Panc1 (cell line): ENCODE data around the gene RFX6. TPM values are rescaled to one million over a fixed set of nuclear protein-coding genes. Genes with fewer than 3 reads are reported as not detected.

Source experiments
- ATAC-seq: fragments of 200-7000 bp; cut with Tn5 transposase; 2 replicates; pipeline ENCODE4 v1.9.1; 2020; ENCODE audit warnings: mild to moderate bottlenecking, moderate library complexity
- BruUV-seq: library from RNA; stranded (reverse); fragments of 400-500 nt; replicated peaks from 2 replicates; lab custom pipeline; 2021; lab: Mats Ljungman, UMichigan
- CTCF ChIA-PET: fragments of 300-600 bp; sonication (Branson Sonifier 250); formaldehyde crosslinking; loops from one replicate; lab custom pipeline; 2022; ENCODE audit warnings: antibody characterized with exemption; lab: Charles Lee
- POLR2A ChIA-PET: fragments of 300-600 bp; sonication (Branson Sonifier 250); formaldehyde crosslinking; loops from one replicate; lab custom pipeline; 2022; ENCODE audit warnings: antibody characterized with exemption; lab: Charles Lee
- DNase-seq: peaks from one replicate; pipeline ENCODE4 v3.0.0-alpha.2; 2010; ENCODE audit warnings: low read depth, low spot score
- H3K27ac ChIP-seq: 2 replicates; pipeline ENCODE4 v1.5.1; 2011; ENCODE audit warnings: mild to moderate bottlenecking, low read length, inconsistent platforms
- H3K27me3 ChIP-seq: fragments of 200-500 bp; sonication (Bioruptor generic); 2 replicates; pipeline ENCODE4 v1.6.0; 2014; ENCODE audit warnings: low read length, inconsistent platforms; ENCODE audit not compliant: control insufficient read depth, insufficient read depth
- H3K36me3 ChIP-seq: fragments of 200-500 bp; sonication (Bioruptor generic); 2 replicates; pipeline ENCODE4 v1.5.1; 2014; ENCODE audit warnings: inconsistent platforms, mild to moderate bottlenecking, low read length, moderate library complexity; ENCODE audit not compliant: control insufficient read depth, insufficient read depth
- H3K4me1 ChIP-seq: 2 replicates; pipeline ENCODE4 v1.5.1; 2011; ENCODE audit warnings: inconsistent platforms, mild to moderate bottlenecking, low read length, moderate library complexity; ENCODE audit not compliant: control insufficient read depth, insufficient read depth
- H3K4me3 ChIP-seq, 2 experiments: 2 replicates each; pipeline ENCODE4 v1.5.1; 2011 to 2012; ENCODE audit warnings: low read depth in 2 of 2, low read length in 2 of 2, mild to moderate bottlenecking in 2 of 2, inconsistent platforms in 1 of 2, moderate library complexity in 1 of 2
- H3K9me3 ChIP-seq: fragments of 200-500 bp; sonication (Bioruptor generic); 2 replicates; pipeline ENCODE4 v1.5.1; 2014; ENCODE audit warnings: low read depth, mild to moderate bottlenecking, inconsistent platforms, low read length, moderate library complexity; ENCODE audit not compliant: control insufficient read depth, insufficient read depth
- CTCF ChIP-seq: fragments of 450-650 bp; IDR thresholded peaks from 2 replicates; pipeline ENCODE4 v1.5.1; 2017; ENCODE audit warnings: mild to moderate bottlenecking
- POLR2AphosphoS5 ChIP-seq: IDR thresholded peaks from 2 replicates; pipeline ENCODE4 v1.6.1; 2012; ENCODE audit warnings: mild to moderate bottlenecking, low read depth, low read length, moderate library complexity
- SIN3A ChIP-seq: IDR thresholded peaks from 2 replicates; pipeline ENCODE4 v1.6.1; 2012; ENCODE audit warnings: low read depth, mild to moderate bottlenecking, low read length, moderate library complexity, borderline replicate concordance; ENCODE audit not compliant: insufficient read depth
- TCF7L2 ChIP-seq: IDR thresholded peaks from 2 replicates; pipeline ENCODE4 v1.6.1; 2011; ENCODE audit warnings: mild to moderate bottlenecking, low read depth, low read length, inconsistent platforms
- in situ Hi-C: cut with HindIII; loops from 2 replicates; pipeline ENCODE4 v1.10.0; 2016; ENCODE audit warnings: low sequenced_read_pairs, low pct_unique_long_range_greater_than_20kb
- intact Hi-C: fragments of 100-400 bp; cut with micrococcal nuclease; formaldehyde crosslinking; loops from one replicate; pipeline ENCODE4 v1.10.0; 2022; ENCODE audit not compliant: unreplicated experiment
- total RNA-seq: library from RNA; stranded (reverse); gene quantifications from one replicate; pipeline ENCODE4 v1.2.1, GENCODE V29; 2021; ENCODE audit not compliant: unreplicated experiment
- TF ChIP-seq, protein P1 (sequence below), 2 experiments: IDR thresholded peaks; 2 replicates each; pipeline ENCODE4 v1.6.1; 2011 to 2012; ENCODE audit warnings: low read depth in 2 of 2, control low read depth in 1 of 2, low read length in 1 of 2, mild to moderate bottlenecking in 1 of 2, moderate library complexity in 1 of 2; ENCODE audit not compliant: insufficient read depth in 1 of 2

The RFX6 gene
- total RNA-seq, 1 experiment from 2014 or later: not detected

GRCh38 chr6:116932496-116932895 lies 55.5 kb downstream of the RFX6 start:
- no peak overlapping the region for H3K4me3 ChIP-seq
- no peaks in the 10 kb centered on the region for H3K36me3 ChIP-seq
- BruUV-seq: no TSS peak
- H3K4me1 ChIP-seq: no peaks in the 10 kb centered on the region
- ChIA-PET POLR2A (no interaction called here), CTCF (no interaction called here)
- no peak for ATAC-seq
- intact Hi-C loops: no loop called here
- TF ChIP-seq TCF7L2 (no peak), CTCF (no peak), POLR2AphosphoS5 (no peak), SIN3A (no peak)
- TF ChIP-seq, protein P1, sequence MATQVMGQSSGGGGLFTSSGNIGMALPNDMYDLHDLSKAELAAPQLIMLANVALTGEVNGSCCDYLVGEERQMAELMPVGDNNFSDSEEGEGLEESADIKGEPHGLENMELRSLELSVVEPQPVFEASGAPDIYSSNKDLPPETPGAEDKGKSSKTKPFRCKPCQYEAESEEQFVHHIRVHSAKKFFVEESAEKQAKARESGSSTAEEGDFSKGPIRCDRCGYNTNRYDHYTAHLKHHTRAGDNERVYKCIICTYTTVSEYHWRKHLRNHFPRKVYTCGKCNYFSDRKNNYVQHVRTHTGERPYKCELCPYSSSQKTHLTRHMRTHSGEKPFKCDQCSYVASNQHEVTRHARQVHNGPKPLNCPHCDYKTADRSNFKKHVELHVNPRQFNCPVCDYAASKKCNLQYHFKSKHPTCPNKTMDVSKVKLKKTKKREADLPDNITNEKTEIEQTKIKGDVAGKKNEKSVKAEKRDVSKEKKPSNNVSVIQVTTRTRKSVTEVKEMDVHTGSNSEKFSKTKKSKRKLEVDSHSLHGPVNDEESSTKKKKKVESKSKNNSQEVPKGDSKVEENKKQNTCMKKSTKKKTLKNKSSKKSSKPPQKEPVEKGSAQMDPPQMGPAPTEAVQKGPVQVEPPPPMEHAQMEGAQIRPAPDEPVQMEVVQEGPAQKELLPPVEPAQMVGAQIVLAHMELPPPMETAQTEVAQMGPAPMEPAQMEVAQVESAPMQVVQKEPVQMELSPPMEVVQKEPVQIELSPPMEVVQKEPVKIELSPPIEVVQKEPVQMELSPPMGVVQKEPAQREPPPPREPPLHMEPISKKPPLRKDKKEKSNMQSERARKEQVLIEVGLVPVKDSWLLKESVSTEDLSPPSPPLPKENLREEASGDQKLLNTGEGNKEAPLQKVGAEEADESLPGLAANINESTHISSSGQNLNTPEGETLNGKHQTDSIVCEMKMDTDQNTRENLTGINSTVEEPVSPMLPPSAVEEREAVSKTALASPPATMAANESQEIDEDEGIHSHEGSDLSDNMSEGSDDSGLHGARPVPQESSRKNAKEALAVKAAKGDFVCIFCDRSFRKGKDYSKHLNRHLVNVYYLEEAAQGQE (IDR thresholded peaks at IDR 0.05; ENCODE audit: insufficient read depth in 1 of 2, low read depth in 2 of 2, low read length in 1 of 2): no peak
- no peak overlapping the region for H3K27ac ChIP-seq
- no peaks in the 10 kb centered on the region for H3K9me3 ChIP-seq
- in situ Hi-C loops: no loop called here
- peaks cover 8% of the 10 kb centered on the region; the same call in 1 of the 2 replicates for H3K27me3 ChIP-seq
- no peak for DNase-seq

DNA sequence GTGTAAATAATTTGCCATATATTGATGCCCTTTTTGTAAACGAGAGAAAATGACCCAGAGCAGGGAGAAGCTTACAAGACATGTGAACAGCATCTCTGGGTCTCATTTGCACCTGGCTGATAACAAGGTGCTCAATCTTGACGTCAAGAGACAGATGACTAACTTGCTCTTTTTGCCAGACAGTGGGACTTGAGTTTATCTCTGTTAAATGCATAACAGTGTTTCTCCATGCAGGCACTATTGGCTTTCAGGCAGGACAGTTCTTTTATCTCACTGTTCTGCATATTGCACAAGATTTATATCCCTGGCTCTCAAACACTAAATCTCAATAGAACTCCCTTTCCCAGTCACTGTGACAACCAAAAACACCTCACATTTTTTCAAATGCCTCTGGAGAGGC lies 56.4 kb downstream of the RFX6 start:
- Histone ChIP-seq H3K27me3 (peaks cover 8% of the 10 kb centered on the region; the same call in 1 of the 2 replicates), H3K4me3 (no peak overlapping the region), H3K27ac (no peak overlapping the region), H3K4me1 (no peaks in the 10 kb centered on the region), H3K36me3 (no peaks in the 10 kb centered on the region), H3K9me3 (no peaks in the 10 kb centered on the region)
- ChIA-PET POLR2A (no interaction called here), CTCF (no interaction called here)
- no peak for TF ChIP-seq TCF7L2
- no peak for TF ChIP-seq CTCF
- no peak for TF ChIP-seq SIN3A
- TF ChIP-seq, protein P1 (IDR thresholded peaks at IDR 0.05; ENCODE audit: insufficient read depth in 1 of 2, low read depth in 2 of 2, low read length in 1 of 2): no peak
- no peak for TF ChIP-seq POLR2AphosphoS5
- DNase-seq (no peak), ATAC-seq (no peak)
- in situ Hi-C loops: no loop called here
- intact Hi-C loops: no loop called here
- BruUV-seq: no TSS peak
